Inflammatory macrophage treated with lipopolysaccharide for 1 hour (primary cell): ENCODE measurements around the gene CRYAB.
A peak's percentile ranks its signal among the peaks of the same experiment; 100 is the strongest.

Experiments used
- DNase-seq, 2 donors: peaks; one replicate each; pipeline ENCODE4 v3.0.0-alpha.2; 2020 to 2022

The CRYAB gene

GRCh38 chr11:111911563-111912401, at the start of gene CRYAB:
Gene CRYAB (minus strand): TSS chr11:111911770. CDS start chr11:111911724, 46 bp downstream.
- DNase-seq, result no peak

GRCh38 chr11:111960916-111961315, 49.3 kb upstream of the CRYAB start:
- no peak for DNase-seq

- DNase-seq, result no peak
Measured at GRCh38 chr11:111957663-111958444, 46.3 kb upstream of the CRYAB start.

- DNase-seq, result no peak
Measured at GRCh38 chr11:111954154-111954553, 42.6 kb upstream of the CRYAB start.

- DNase-seq, result no peak
Measured at GRCh38 chr11:111951565-111951964, 40.0 kb upstream of the CRYAB start.

- peak in 1 of 2 donors; percentile 33 for DNase-seq
Measured at GRCh38 chr11:111949519-111950426, 38.2 kb upstream of the CRYAB start.

GRCh38 chr11:111947143-111947542, 35.6 kb upstream of the CRYAB start:
- DNase-seq, result no peak

GRCh38 chr11:111946499-111946898, 34.9 kb upstream of the CRYAB start:
- no peak for DNase-seq

- no peak for DNase-seq
Measured at GRCh38 chr11:111945198-111945597, 33.6 kb upstream of the CRYAB start.

GRCh38 chr11:111944651-111945051, 33.1 kb upstream of the CRYAB start:
- peak in 1 of 2 donors; percentile 21 for DNase-seq

- no peak for DNase-seq
Measured at GRCh38 chr11:111944139-111944538, 32.6 kb upstream of the CRYAB start.

- peak; percentile 39 to 45 for DNase-seq
Measured at GRCh38 chr11:111942829-111943228, 31.3 kb upstream of the CRYAB start.

GRCh38 chr11:111941963-111942362, 30.4 kb upstream of the CRYAB start:
- DNase-seq, result no peak

GRCh38 chr11:111939836-111940604, 28.4 kb upstream of the CRYAB start:
- no peak for DNase-seq

GRCh38 chr11:111938687-111939160, 27.2 kb upstream of the CRYAB start:
- DNase-seq, result peak; percentile 84 to 88

GRCh38 chr11:111937844-111938243, 26.3 kb upstream of the CRYAB start:
- no peak for DNase-seq

GRCh38 chr11:111937461-111937769, 25.8 kb upstream of the CRYAB start:
- DNase-seq, result no peak

GRCh38 chr11:111936040-111936540, 24.5 kb upstream of the CRYAB start:
- DNase-seq, result peak; percentile 49 to 53

- DNase-seq, result peak; percentile 96 to 100
Measured at GRCh38 chr11:111935317-111936039, 23.9 kb upstream of the CRYAB start.

- no peak for DNase-seq
Measured at GRCh38 chr11:111934306-111934705, 22.7 kb upstream of the CRYAB start.

- DNase-seq, result peak; percentile 85 to 89
Measured at GRCh38 chr11:111933872-111934271, 22.3 kb upstream of the CRYAB start.
